HUES64 (cell line): Measurements from ENCODE around the gene LRRC8C.

Experiments
- H3K27ac ChIP-seq: 2 replicates; pipeline ENCODE4 v1.7.0; 2013; ENCODE audit warnings: low read depth, low read length, inconsistent platforms
- H3K27me3 ChIP-seq: 2 replicates; pipeline ENCODE4 v1.6.1; 2013; ENCODE audit warnings: mild to moderate bottlenecking, low read length; ENCODE audit not compliant: insufficient read depth
- H3K36me3 ChIP-seq: 2 replicates; pipeline ENCODE4 v1.6.1; 2013; ENCODE audit warnings: mild to moderate bottlenecking, low read length; ENCODE audit not compliant: insufficient read depth
- H3K4me1 ChIP-seq: 2 replicates; pipeline ENCODE4 v1.6.1; 2013; ENCODE audit warnings: mild to moderate bottlenecking, low read length, moderate library complexity; ENCODE audit not compliant: insufficient read depth
- H3K4me3 ChIP-seq: 2 replicates; pipeline ENCODE4 v1.5.1; 2013; ENCODE audit warnings: mild to moderate bottlenecking, low read length, moderate library complexity
- H3K9ac ChIP-seq: 2 replicates; pipeline ENCODE4 v1.6.1; 2013; ENCODE audit warnings: mild to moderate bottlenecking, low read depth, low read length
- H3K9me3 ChIP-seq: 2 replicates; pipeline ENCODE4 v1.6.1; 2013; ENCODE audit warnings: low read depth, low read length; ENCODE audit not compliant: insufficient read depth
- WGBS: fragments of 150-250, 120-280 bp; methylation state at CpG from one replicate; pipeline ENCODE4 v1.1.7; 2013; ENCODE audit warnings: missing lambda C conversion rate; 5-methylcytosine and 5-hydroxymethylcytosine counted together

The LRRC8C gene

GRCh38 chr1:89710498-89711139, 77.7 kb downstream of the LRRC8C start:
- H3K27me3 ChIP-seq: no peaks in the 10 kb centered on the region
- 98% methylated on average over 4 of the region's 4 CpGs for WGBS
- H3K27ac ChIP-seq: no peak overlapping the region
- peaks cover 10% of the 10 kb centered on the region for H3K4me1 ChIP-seq
- H3K36me3 ChIP-seq: no peaks in the 10 kb centered on the region; the same call in 1 of the 2 replicates
- H3K4me3 ChIP-seq: no peak overlapping the region
- no peak overlapping the region for H3K9ac ChIP-seq
- no peaks in the 10 kb centered on the region for H3K9me3 ChIP-seq

- 88% methylated on average over 4 of the region's 5 CpGs for WGBS
- no peak overlapping the region for H3K9ac ChIP-seq
- H3K27me3 ChIP-seq: no peaks in the 10 kb centered on the region
- H3K9me3 ChIP-seq: no peaks in the 10 kb centered on the region
- no peak overlapping the region for H3K4me3 ChIP-seq
- H3K27ac ChIP-seq: no peak overlapping the region
- H3K36me3 ChIP-seq: no peaks in the 10 kb centered on the region; the same call in 1 of the 2 replicates
- peaks cover 5% of the 10 kb centered on the region for H3K4me1 ChIP-seq
Observed at GRCh38 chr1:89711140-89711778, 78.3 kb downstream of the LRRC8C start.

DNA sequence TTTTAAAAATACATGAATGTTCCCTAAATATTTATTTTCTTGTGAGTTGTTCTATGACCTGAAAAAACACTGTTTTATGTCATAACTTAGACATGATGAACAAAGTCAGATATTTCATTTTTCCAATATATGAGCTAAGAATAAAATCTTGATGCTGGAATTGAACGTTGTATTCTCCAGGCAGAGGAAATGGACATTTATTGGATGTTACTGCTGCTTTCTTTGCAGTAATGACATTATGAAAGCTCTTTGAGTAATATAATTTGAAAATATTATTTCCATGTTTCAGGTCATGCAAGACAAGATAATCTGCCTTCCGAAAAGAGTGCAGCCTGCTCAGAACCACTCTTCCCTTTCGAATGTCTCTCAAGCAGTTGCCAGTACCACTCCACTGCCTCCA, 79.5 kb downstream of the LRRC8C start:
- Histone ChIP-seq H3K9me3 (no peaks in the 10 kb centered on the region), H3K9ac (no peak overlapping the region), H3K36me3 (no peaks in the 10 kb centered on the region; the same call in 1 of the 2 replicates), H3K27me3 (no peaks in the 10 kb centered on the region), H3K4me1 (no peaks in the 10 kb centered on the region; the same call in 1 of the 2 replicates), H3K4me3 (no peak overlapping the region), H3K27ac (no peak overlapping the region)
- 94% methylated on average over 3 of the region's 3 CpGs for WGBS

GRCh38 chr1:89715677-89716076, 82.8 kb downstream of the LRRC8C start:
- WGBS: no CpG with 5 or more reads among the region's 1 CpG
- Histone ChIP-seq H3K9me3 (no peaks in the 10 kb centered on the region), H3K27me3 (no peaks in the 10 kb centered on the region), H3K4me3 (no peak overlapping the region), H3K36me3 (no peaks in the 10 kb centered on the region; the same call in 1 of the 2 replicates), H3K27ac (no peak overlapping the region), H3K4me1 (peaks cover 7% of the 10 kb centered on the region; the same call in 1 of the 2 replicates), H3K9ac (no peak overlapping the region)

- H3K27ac ChIP-seq: no peak overlapping the region
- no peak overlapping the region for H3K4me3 ChIP-seq
- H3K9ac ChIP-seq: no peak overlapping the region
Observed at GRCh38 chr1:89719502-89720306, 86.8 kb downstream of the LRRC8C start.

DNA sequence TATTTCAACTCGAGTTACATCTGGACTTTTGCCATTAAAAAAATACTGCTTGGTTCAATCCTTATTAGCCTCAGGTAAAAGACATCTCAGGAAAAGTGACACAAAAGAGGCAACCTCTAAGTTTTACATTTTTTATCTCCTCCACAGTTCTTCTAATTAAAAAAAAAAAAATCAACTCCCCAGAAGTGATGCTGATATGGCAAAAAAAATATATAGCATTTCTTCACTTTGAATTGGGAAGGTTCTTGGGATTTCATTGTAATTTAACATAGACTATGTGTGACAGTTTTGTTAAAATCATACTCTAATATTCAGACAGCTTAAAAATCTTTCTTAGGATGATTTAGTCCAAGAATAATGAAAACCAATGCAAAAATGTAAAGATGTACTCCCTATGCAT, 87.9 kb downstream of the LRRC8C start:
- no peak overlapping the region for H3K4me3 ChIP-seq
- no peaks in the 10 kb centered on the region for H3K9me3 ChIP-seq
- H3K9ac ChIP-seq: no peak overlapping the region
- WGBS: 96% methylated on average over 1 of the region's 1 CpG
- H3K27me3 ChIP-seq: no peaks in the 10 kb centered on the region
- H3K36me3 ChIP-seq: no peaks in the 10 kb centered on the region
- H3K27ac ChIP-seq: no peak overlapping the region
- peaks cover 7% of the 10 kb centered on the region; the same call in 1 of the 2 replicates for H3K4me1 ChIP-seq

More at GRCh38 chr1:89719502-89720306, 86.8 kb downstream of the LRRC8C start:
- no peaks in the 10 kb centered on the region for H3K36me3 ChIP-seq
- H3K4me1 ChIP-seq: peaks cover 7% of the 10 kb centered on the region; the same call in 1 of the 2 replicates
- no peaks in the 10 kb centered on the region for H3K27me3 ChIP-seq
- H3K9me3 ChIP-seq: no peaks in the 10 kb centered on the region
- 88% methylated on average over 3 of the region's 5 CpGs for WGBS

GRCh38 chr1:89721351-89721750, 88.4 kb downstream of the LRRC8C start:
- 82% methylated on average over 2 of the region's 3 CpGs for WGBS
- H3K27ac ChIP-seq: no peak overlapping the region
- H3K4me1 ChIP-seq: peaks cover 7% of the 10 kb centered on the region; the same call in 1 of the 2 replicates
- H3K9me3 ChIP-seq: no peaks in the 10 kb centered on the region
- H3K9ac ChIP-seq: no peak overlapping the region
- H3K27me3 ChIP-seq: no peaks in the 10 kb centered on the region
- no peak overlapping the region for H3K4me3 ChIP-seq
- H3K36me3 ChIP-seq: no peaks in the 10 kb centered on the region

DNA sequence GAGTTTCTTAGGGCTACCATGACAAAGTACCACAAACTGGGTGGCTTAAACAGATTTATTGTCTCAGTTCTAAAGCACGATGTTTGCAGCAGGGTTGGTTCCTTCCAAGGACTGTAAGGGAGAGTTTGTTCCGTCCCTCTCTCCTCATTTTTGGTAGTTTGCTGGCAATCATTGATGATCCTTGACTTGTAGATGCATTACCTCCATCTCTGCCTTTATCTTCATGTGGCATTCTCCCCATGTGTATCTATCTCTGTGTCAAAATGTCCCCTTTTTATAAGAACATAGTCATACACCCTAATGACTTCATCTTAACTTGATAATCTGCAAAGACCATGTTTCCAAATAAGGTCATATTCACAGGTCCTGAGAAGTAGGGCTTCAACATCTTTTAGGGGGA, 90.2 kb downstream of the LRRC8C start:
- 90% methylated on average over 2 of the region's 2 CpGs for WGBS
- H3K9me3 ChIP-seq: no peaks in the 10 kb centered on the region
- no peak overlapping the region for H3K9ac ChIP-seq
- H3K4me3 ChIP-seq: no peak overlapping the region
- H3K4me1 ChIP-seq: peaks cover 7% of the 10 kb centered on the region; the same call in 1 of the 2 replicates
- no peaks in the 10 kb centered on the region for H3K27me3 ChIP-seq
- H3K27ac ChIP-seq: no peak overlapping the region
- H3K36me3 ChIP-seq: no peaks in the 10 kb centered on the region

- Histone ChIP-seq H3K27ac (no peak overlapping the region), H3K9me3 (no peaks in the 10 kb centered on the region)
- WGBS: 83% methylated on average over 6 of the region's 6 CpGs
Observed at GRCh38 chr1:89723863-89724262, 90.9 kb downstream of the LRRC8C start.

DNA sequence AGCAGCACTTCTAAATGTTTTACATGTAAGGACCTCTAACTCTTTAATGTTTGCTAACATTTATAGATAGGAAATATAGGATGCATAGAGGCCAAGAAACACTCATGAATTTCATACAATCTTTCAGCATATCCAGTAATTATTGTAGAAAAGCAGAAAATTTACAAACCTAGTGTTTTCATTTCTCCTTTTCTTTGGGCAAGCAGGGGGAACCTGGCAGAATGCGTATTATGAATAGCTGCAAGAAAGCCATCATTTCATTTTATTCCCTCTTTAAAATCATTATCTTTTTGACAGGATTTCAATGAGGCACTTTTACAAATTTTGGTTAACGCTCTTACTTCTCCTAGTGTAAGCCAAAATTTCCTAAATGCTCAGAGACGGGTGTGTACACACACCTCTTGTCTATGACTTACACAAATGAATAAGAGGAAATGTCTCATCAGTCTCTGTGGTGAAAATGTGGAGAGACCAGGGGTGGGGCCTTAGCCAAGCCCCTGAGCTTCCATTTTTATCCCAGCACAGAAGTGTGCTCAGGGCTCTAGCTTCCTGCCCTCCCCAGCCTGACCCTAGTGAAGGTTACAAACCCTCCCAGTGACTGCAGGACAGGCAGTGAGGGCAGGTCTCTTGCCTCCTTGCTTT, 91.6 kb downstream of the LRRC8C start:
- no peaks in the 10 kb centered on the region for H3K36me3 ChIP-seq
- peaks cover 4% of the 10 kb centered on the region; the same call in 1 of the 2 replicates for H3K4me1 ChIP-seq
- no peak overlapping the region for H3K9ac ChIP-seq
- H3K27me3 ChIP-seq: no peaks in the 10 kb centered on the region
- H3K4me3 ChIP-seq: no peak overlapping the region
- WGBS: 92% methylated on average over 3 of the region's 3 CpGs
- no peak overlapping the region for H3K27ac ChIP-seq
- H3K9me3 ChIP-seq: no peaks in the 10 kb centered on the region

More at GRCh38 chr1:89723863-89724262, 90.9 kb downstream of the LRRC8C start:
- Histone ChIP-seq H3K9ac (no peak overlapping the region), H3K36me3 (no peaks in the 10 kb centered on the region), H3K4me1 (peaks cover 7% of the 10 kb centered on the region; the same call in 1 of the 2 replicates), H3K4me3 (no peak overlapping the region), H3K27me3 (no peaks in the 10 kb centered on the region)
